SK-N-SH (cell line): Measurements from ENCODE around the gene FSHR. TPM values are rescaled to one million over a fixed set of nuclear protein-coding genes. Genes with fewer than 3 reads are reported as not detected.

Experiments
- CTCF ChIA-PET: fragments of 300-600, 350-600 bp; formaldehyde crosslinking; extraction: SDS; loops from one replicate; lab custom pipeline; 2021; lab: Yijun Ruan, JAX
- POLR2A ChIA-PET: fragments of 350-600 bp; sonication (Branson Sonifier 250); formaldehyde crosslinking; extraction: SDS; loops from one replicate; lab custom pipeline; 2020; ENCODE audit warnings: antibody characterized with exemption, inconsistent platforms; lab: Yijun Ruan, JAX
- DNase-seq: peaks from one replicate; pipeline ENCODE4 v3.0.0; 2012
- H2AFZ ChIP-seq: fragments of 200-600 bp; sonication (generic); 2 replicates; pipeline ENCODE4 v1.8.1; 2016; ENCODE audit warnings: antibody characterized with exemption, mild to moderate bottlenecking, low read depth
- H3F3A ChIP-seq: fragments of 200-600 bp; sonication (generic); replicated peaks from 2 replicates; pipeline ENCODE3; 2016; ENCODE audit warnings: antibody characterized with exemption, mild to moderate bottlenecking; ENCODE audit not compliant: insufficient read depth
- H3K27ac ChIP-seq, 2 experiments: fragments of 200-500 bp in 1 of 2; fragments of 200-600 bp in 1 of 2; sonication (Bioruptor generic) in 1 of 2; sonication (generic), shearing (Covaris generic) in 1 of 2; 2 replicates each; pipeline versions ENCODE4 v1.5.1 to v1.6.1; 2014 to 2016; ENCODE audit warnings: low read depth in 2 of 2, inconsistent platforms in 1 of 2, low read length in 1 of 2, mild to moderate bottlenecking in 1 of 2, mixed read lengths in 1 of 2
- H3K27me3 ChIP-seq: fragments of 200-600 bp; sonication (generic), shearing (Covaris generic); 2 replicates; pipeline ENCODE4 v1.6.1; 2016; ENCODE audit warnings: mixed run types; ENCODE audit not compliant: insufficient read depth
- H3K36me3 ChIP-seq, 2 experiments: fragments of 200-500 bp in 1 of 2; fragments of 200-600 bp in 1 of 2; sonication (Bioruptor generic) in 1 of 2; sonication (generic) in 1 of 2; replicated peaks in 1 of 2; 2 replicates each; pipeline versions ENCODE3 to v1.5.1; 2014 to 2016; ENCODE audit warnings: low read length in 1 of 2, mild to moderate bottlenecking in 1 of 2; ENCODE audit not compliant: insufficient read depth in 2 of 2, control insufficient read depth in 1 of 2
- H3K4me1 ChIP-seq, 2 experiments: fragments of 200-500 bp in 1 of 2; fragments of 200-600 bp in 1 of 2; sonication (Bioruptor generic) in 1 of 2; sonication (generic), shearing (Covaris generic) in 1 of 2; 2 replicates each; pipeline versions ENCODE4 v1.5.1 to v1.6.1; 2014 to 2016; ENCODE audit warnings: low read depth in 1 of 2, low read length in 1 of 2, mixed run types in 1 of 2; ENCODE audit not compliant: insufficient read depth in 2 of 2, control insufficient read depth in 1 of 2
- H3K4me2 ChIP-seq: fragments of 200-600 bp; sonication (generic), shearing (Covaris generic); 2 replicates; pipeline ENCODE4 v1.6.1; 2017; ENCODE audit warnings: mixed run types
- H3K4me3 ChIP-seq, 2 experiments: fragments of 200-500 bp in 1 of 2; fragments of 200-600 bp in 1 of 2; sonication (Bioruptor generic) in 1 of 2; sonication (generic), shearing (Covaris generic) in 1 of 2; 2 replicates each; pipeline versions ENCODE4 v1.5.1 to v1.8.1; 2014 to 2016; ENCODE audit warnings: low read depth in 2 of 2, inconsistent platforms in 1 of 2, low read length in 1 of 2, mild to moderate bottlenecking in 1 of 2, mixed read lengths in 1 of 2, moderate library complexity in 1 of 2
- H3K79me2 ChIP-seq: fragments of 200-600 bp; sonication (generic); 2 replicates; pipeline ENCODE4 v1.8.1; 2017; ENCODE audit warnings: mild to moderate bottlenecking; ENCODE audit not compliant: insufficient read depth
- H3K9ac ChIP-seq: fragments of 200-600 bp; sonication (generic); 2 replicates; pipeline ENCODE4 v1.6.1; 2017; ENCODE audit warnings: mixed run types
- H3K9me2 ChIP-seq: fragments of 200-600 bp; sonication (generic); 2 replicates; pipeline ENCODE4 v1.6.1; 2017; ENCODE audit warnings: mixed run types
- H3K9me3 ChIP-seq: fragments of 200-600 bp; sonication (generic); 2 replicates; pipeline ENCODE4 v1.6.1; 2017; ENCODE audit warnings: mixed run types, mild to moderate bottlenecking, moderate library complexity
- H4K20me1 ChIP-seq: fragments of 200-600 bp; sonication (generic); 2 replicates; pipeline ENCODE4 v1.6.1; 2017; ENCODE audit warnings: mild to moderate bottlenecking, mixed run types; ENCODE audit not compliant: insufficient read depth
- ELF1 ChIP-seq: IDR thresholded peaks from 2 replicates; pipeline ENCODE4 v1.4.0; 2012
- EZH2phosphoT487 ChIP-seq: fragments of 200-600 bp; sonication (generic); IDR thresholded peaks from 2 replicates; pipeline ENCODE4 v1.6.1; 2017; ENCODE audit warnings: low read depth, mixed run types, mild to moderate bottlenecking, antibody characterized with exemption, moderate library complexity, borderline replicate concordance
- GATA2 ChIP-seq: sonication (generic); formaldehyde crosslinking; IDR thresholded peaks from 2 replicates; pipeline ENCODE4 v1.5.0; 2020; ENCODE audit warnings: mild to moderate bottlenecking, missing genetic modification reagents
- JUND ChIP-seq: IDR thresholded peaks from 2 replicates; pipeline ENCODE4 v1.4.0; 2012
- MEF2A ChIP-seq: IDR thresholded peaks from 2 replicates; pipeline ENCODE4 v1.4.0; 2012; ENCODE audit warnings: low read depth, borderline replicate concordance
- NFIC ChIP-seq: IDR thresholded peaks from 2 replicates; pipeline ENCODE4 v1.4.0; 2012; ENCODE audit warnings: borderline replicate concordance
- POLR2AphosphoS5 ChIP-seq: IDR thresholded peaks from 2 replicates; pipeline ENCODE4 v1.6.1; 2012; ENCODE audit warnings: low read depth, low read length
- RAD21 ChIP-seq: IDR thresholded peaks from 2 replicates; pipeline ENCODE4 v1.6.1; 2012; ENCODE audit warnings: mild to moderate bottlenecking, low read length
- RFX5 ChIP-seq: IDR thresholded peaks from 2 replicates; pipeline ENCODE4 v1.6.1; 2012; ENCODE audit warnings: mild to moderate bottlenecking, improper control_type of control experiment, low read length
- SIN3A ChIP-seq: IDR thresholded peaks from 2 replicates; pipeline ENCODE4 v1.6.1; 2012; ENCODE audit warnings: low read depth, mild to moderate bottlenecking, low read length, moderate library complexity, borderline replicate concordance
- SMC3 ChIP-seq: IDR thresholded peaks from 2 replicates; pipeline ENCODE4 v1.6.1; 2012; ENCODE audit warnings: low read depth, low read length, improper control_type of control experiment
- TAF1 ChIP-seq: IDR thresholded peaks from 2 replicates; pipeline ENCODE4 v1.6.1; 2012; ENCODE audit warnings: low read depth, mild to moderate bottlenecking, low read length, moderate library complexity, borderline replicate concordance
- TCF12 ChIP-seq: IDR thresholded peaks from 2 replicates; pipeline ENCODE4 v1.4.0; 2012
- TEAD4 ChIP-seq: IDR thresholded peaks from 2 replicates; pipeline ENCODE4 v1.4.0; 2012; ENCODE audit warnings: mild to moderate bottlenecking, borderline replicate concordance; ENCODE audit not compliant: insufficient read depth
- YY1 ChIP-seq: IDR thresholded peaks from 2 replicates; pipeline ENCODE4 v1.4.0; 2012; ENCODE audit warnings: low read depth, mild to moderate bottlenecking
- WGBS: methylation state at CpG from one replicate; pipeline ENCODE4 v1.1.6; 2017; ENCODE audit warnings: low lambda C conversion rate; 5-methylcytosine and 5-hydroxymethylcytosine counted together
- polyA plus RNA-seq, 3 experiments: library from polyadenylated mRNA; depleted of rRNA; stranded (reverse); fragments of >200 nt; gene quantifications; 2 replicates each; pipeline ENCODE4 v1.2.3, GENCODE V29; 2012
- TF ChIP-seq, protein P1 (sequence below): IDR thresholded peaks from 2 replicates; pipeline ENCODE4 v1.4.0; 2012; ENCODE audit warnings: low read depth, borderline replicate concordance
- TF ChIP-seq, protein P2 (sequence below): fragments of 150-350 bp; IDR thresholded peaks from 2 replicates; pipeline ENCODE4 v1.6.1; 2017; ENCODE audit warnings: antibody characterized with exemption, low read length, low read depth, borderline replicate concordance
- TF ChIP-seq, protein P3 (sequence below): fragments of 200-600 bp; sonication (generic); IDR thresholded peaks from 2 replicates; pipeline ENCODE4 v1.6.1; 2017; ENCODE audit warnings: antibody characterized with exemption, mild to moderate bottlenecking, moderate library complexity
- TF ChIP-seq, protein P4 (sequence below): IDR thresholded peaks from 2 replicates; pipeline ENCODE4; 2012

Gene FSHR
- polyA plus RNA-seq, 1 of the 3 experiments (the other 2 are of a cell fraction): not detected

DNA sequence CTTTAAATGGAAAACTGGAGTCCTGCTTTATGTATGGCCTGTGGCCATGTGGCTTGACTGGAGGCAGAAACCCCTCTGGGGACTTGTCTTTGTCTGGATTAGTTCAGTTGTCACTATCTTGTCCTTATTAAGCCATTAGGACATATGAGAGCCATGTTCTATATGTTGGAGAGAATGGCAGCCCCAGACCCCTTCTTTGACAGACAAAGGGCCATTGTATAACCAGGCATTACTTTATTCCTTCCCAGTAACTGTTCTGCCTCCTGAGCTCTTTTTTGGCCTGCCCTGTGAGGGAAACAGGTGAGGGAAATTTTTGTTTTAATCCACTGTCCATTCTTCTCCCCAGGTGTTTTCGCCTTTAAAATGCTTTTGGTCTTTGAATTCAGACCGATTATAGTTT lies 43.3 kb downstream of the FSHR start:
- Histone ChIP-seq H3K4me2 (no peak overlapping the region), H3K9me3 (no peaks in the 10 kb centered on the region), H3K36me3 (no peaks in the 10 kb centered on the region), H3K4me1 (peaks cover 0 to 8% of the 10 kb centered on the region in 2 experiments; a peak in 1 of 4 replicates), H3K9me2 (no peaks in the 10 kb centered on the region), H2AFZ (no peak overlapping the region), H3K79me2 (no peaks in the 10 kb centered on the region), H3F3A (no peaks in the 10 kb centered on the region), H3K4me3 (no peak overlapping the region), H3K27ac (no peak overlapping the region), H3K9ac (no peak overlapping the region)
- DNase-seq: no peak
- POLR2A ChIA-PET: no interaction called here
- TF ChIP-seq JUND: no peak
- TF ChIP-seq, protein P1, sequence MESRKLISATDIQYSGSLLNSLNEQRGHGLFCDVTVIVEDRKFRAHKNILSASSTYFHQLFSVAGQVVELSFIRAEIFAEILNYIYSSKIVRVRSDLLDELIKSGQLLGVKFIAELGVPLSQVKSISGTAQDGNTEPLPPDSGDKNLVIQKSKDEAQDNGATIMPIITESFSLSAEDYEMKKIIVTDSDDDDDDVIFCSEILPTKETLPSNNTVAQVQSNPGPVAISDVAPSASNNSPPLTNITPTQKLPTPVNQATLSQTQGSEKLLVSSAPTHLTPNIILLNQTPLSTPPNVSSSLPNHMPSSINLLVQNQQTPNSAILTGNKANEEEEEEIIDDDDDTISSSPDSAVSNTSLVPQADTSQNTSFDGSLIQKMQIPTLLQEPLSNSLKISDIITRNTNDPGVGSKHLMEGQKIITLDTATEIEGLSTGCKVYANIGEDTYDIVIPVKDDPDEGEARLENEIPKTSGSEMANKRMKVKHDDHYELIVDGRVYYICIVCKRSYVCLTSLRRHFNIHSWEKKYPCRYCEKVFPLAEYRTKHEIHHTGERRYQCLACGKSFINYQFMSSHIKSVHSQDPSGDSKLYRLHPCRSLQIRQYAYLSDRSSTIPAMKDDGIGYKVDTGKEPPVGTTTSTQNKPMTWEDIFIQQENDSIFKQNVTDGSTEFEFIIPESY: no peak
- TF ChIP-seq ELF1: no peak
- TF ChIP-seq, protein P2, sequence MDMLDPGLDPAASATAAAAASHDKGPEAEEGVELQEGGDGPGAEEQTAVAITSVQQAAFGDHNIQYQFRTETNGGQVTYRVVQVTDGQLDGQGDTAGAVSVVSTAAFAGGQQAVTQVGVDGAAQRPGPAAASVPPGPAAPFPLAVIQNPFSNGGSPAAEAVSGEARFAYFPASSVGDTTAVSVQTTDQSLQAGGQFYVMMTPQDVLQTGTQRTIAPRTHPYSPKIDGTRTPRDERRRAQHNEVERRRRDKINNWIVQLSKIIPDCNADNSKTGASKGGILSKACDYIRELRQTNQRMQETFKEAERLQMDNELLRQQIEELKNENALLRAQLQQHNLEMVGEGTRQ: no peak
- no peak for TF ChIP-seq GATA2 (CRISPR knock-in tag)
- TF ChIP-seq SIN3A: no peak
- no peak for TF ChIP-seq SMC3
- no peak for TF ChIP-seq RAD21
- TF ChIP-seq NFIC: no peak
- no peak for TF ChIP-seq YY1
- TF ChIP-seq MEF2A: no peak
- TF ChIP-seq, all 33 proteins: peak for 0
- CTCF ChIA-PET: no interaction called here
- Histone ChIP-seq H4K20me1 (no peaks in the 10 kb centered on the region), H3K27me3 (no peaks in the 10 kb centered on the region)
- 18% methylated on average over 2 of the region's 2 CpGs for WGBS

DNA sequence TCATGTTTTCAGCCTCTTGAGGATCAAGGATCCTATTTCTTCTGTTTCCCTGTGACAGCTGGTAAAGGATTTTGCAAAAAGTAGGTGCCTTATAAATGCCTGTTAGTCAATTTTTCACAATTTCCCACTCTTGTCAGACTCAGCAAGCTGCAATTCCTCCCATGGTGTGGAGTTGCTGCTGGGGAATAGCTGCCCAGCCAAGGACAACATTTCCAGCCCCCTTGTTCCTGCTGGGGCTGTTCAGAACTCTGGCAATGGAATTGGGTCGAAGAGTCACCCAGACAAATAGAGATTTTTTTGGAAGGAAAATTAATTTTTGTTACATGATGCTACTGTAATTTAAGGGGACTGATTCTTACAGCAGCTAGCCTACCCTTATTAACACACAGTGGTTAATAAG lies 43.7 kb downstream of the FSHR start:
- ChIA-PET POLR2A (no interaction called here), CTCF (no interaction called here)
- H3F3A ChIP-seq: no peaks in the 10 kb centered on the region
- H3K79me2 ChIP-seq: no peaks in the 10 kb centered on the region
- H3K9ac ChIP-seq: no peak overlapping the region
- no peaks in the 10 kb centered on the region for H3K9me3 ChIP-seq
- peaks cover 0 to 8% of the 10 kb centered on the region in 2 experiments; a peak in 1 of 4 replicates for H3K4me1 ChIP-seq
- no peaks in the 10 kb centered on the region for H3K9me2 ChIP-seq
- no peak for DNase-seq
- H3K36me3 ChIP-seq: no peaks in the 10 kb centered on the region
- H3K4me2 ChIP-seq: no peak overlapping the region
- TF ChIP-seq TEAD4: no peak
- TF ChIP-seq SIN3A: no peak
- TF ChIP-seq, protein P3, sequence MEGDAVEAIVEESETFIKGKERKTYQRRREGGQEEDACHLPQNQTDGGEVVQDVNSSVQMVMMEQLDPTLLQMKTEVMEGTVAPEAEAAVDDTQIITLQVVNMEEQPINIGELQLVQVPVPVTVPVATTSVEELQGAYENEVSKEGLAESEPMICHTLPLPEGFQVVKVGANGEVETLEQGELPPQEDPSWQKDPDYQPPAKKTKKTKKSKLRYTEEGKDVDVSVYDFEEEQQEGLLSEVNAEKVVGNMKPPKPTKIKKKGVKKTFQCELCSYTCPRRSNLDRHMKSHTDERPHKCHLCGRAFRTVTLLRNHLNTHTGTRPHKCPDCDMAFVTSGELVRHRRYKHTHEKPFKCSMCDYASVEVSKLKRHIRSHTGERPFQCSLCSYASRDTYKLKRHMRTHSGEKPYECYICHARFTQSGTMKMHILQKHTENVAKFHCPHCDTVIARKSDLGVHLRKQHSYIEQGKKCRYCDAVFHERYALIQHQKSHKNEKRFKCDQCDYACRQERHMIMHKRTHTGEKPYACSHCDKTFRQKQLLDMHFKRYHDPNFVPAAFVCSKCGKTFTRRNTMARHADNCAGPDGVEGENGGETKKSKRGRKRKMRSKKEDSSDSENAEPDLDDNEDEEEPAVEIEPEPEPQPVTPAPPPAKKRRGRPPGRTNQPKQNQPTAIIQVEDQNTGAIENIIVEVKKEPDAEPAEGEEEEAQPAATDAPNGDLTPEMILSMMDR: no peak
- TF ChIP-seq RFX5: no peak
- TF ChIP-seq SMC3: no peak
- TF ChIP-seq MEF2A: no peak
- TF ChIP-seq, protein P1: no peak
- TF ChIP-seq YY1: no peak
- TF ChIP-seq GATA2 (CRISPR knock-in tag): no peak
- TF ChIP-seq, protein P4, sequence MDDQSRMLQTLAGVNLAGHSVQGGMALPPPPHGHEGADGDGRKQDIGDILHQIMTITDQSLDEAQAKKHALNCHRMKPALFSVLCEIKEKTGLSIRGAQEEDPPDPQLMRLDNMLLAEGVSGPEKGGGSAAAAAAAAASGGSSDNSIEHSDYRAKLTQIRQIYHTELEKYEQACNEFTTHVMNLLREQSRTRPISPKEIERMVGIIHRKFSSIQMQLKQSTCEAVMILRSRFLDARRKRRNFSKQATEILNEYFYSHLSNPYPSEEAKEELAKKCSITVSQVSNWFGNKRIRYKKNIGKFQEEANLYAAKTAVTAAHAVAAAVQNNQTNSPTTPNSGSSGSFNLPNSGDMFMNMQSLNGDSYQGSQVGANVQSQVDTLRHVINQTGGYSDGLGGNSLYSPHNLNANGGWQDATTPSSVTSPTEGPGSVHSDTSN: no peak
- no peak for TF ChIP-seq TCF12
- no peak for TF ChIP-seq JUND
- TF ChIP-seq TAF1: no peak
- TF ChIP-seq POLR2AphosphoS5: no peak
- TF ChIP-seq EZH2phosphoT487: no peak
- no peak overlapping the region for H2AFZ ChIP-seq
- no peaks in the 10 kb centered on the region for H4K20me1 ChIP-seq
- no peaks in the 10 kb centered on the region for H3K27me3 ChIP-seq
- 11% methylated on average over 1 of the region's 1 CpG for WGBS
- H3K27ac ChIP-seq: no peak overlapping the region
- no peak overlapping the region for H3K4me3 ChIP-seq
